ENCODE results near the gene RHOB. TPM values are rescaled to one million over a fixed set of nuclear protein-coding genes. Genes with fewer than 3 reads are reported as not detected.

Gene RHOB
- polyA plus RNA-seq, 6 donors from 2014 or later = 10.3 to 68.9 (median 23.8) TPM

GRCh38 chr2:20446255-20446916, 488 bp upstream of the RHOB start:
- Mint-ChIP-seq H3K27ac (peak overlapping the region; percentile 68 to 96 (median 91)), H3K4me3 (peak overlapping the region; percentile 78 to 95 (median 90)), H3K9me3 (no peaks in the 10 kb centered on the region), H3K4me1 (peaks cover 4 to 12% (median 11%) of the 10 kb centered on the region in 3 donors), H3K36me3 (peaks cover 0 to 6% of the 10 kb centered on the region in 2 donors), H3K27me3 (peaks cover 4 to 9% (median 6%) of the 10 kb centered on the region in 3 donors)
- ATAC-seq (ENCODE audit: low read depth in 2 of 2) = no peak
- no peak for DNase-seq

GRCh38 chr2:20447437-20448245, 767 bp downstream of the RHOB start:
- peaks cover 4 to 9% (median 6%) of the 10 kb centered on the region in 3 donors for H3K27me3 Mint-ChIP-seq
- ATAC-seq (ENCODE audit: low read depth in 2 of 2) = no peak
- DNase-seq = peak; percentile 29

DNA sequence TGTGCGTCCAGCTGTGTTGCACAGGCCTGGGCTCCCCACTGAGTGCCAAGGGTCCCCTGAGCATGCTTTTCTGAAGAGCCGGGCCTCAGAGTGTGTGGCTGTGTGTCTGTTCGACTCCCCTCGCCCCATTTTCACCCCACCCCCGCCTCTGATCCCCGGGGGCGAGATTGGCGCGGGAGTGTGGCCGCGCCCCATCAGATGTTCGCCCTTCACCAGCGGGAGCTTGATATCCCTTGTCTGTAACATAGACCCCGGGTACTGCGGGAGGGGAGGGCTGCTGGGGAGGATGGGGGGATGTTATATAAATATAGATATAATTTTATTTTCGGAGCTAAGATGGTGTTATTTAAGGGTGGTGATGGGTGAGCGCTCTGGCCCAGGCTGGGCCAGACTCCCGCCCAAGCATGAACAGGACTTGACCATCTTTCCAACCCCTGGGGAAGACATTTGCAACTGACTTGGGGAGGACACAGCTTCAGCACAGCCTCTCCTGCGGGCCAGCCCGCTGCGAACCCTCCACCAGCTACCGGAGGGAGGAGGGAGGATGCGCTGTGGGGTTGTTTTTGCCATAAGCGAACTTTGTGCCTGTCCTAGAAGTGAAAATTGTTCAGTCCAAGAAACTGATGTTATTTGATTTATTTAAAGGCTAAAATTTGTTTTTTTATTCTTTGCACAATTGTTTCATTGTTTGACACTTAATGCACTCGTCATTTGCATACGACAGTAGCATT, 1.5 kb downstream of the RHOB start:
- Mint-ChIP-seq H3K9me3 (no peaks in the 10 kb centered on the region), H3K4me3 (peak overlapping the region; percentile 78 to 95 (median 90)), H3K4me1 (peaks cover 4 to 12% (median 11%) of the 10 kb centered on the region in 3 donors), H3K27ac (peak overlapping the region in 3 of 6 donors; percentile 27 to 87 (median 82)), H3K36me3 (peaks cover 0 to 6% of the 10 kb centered on the region in 2 donors), H3K27me3 (peaks cover under 1 to 16% (median 11%) of the 10 kb centered on the region in 3 donors)
- no peak for ATAC-seq (ENCODE audit: low read depth in 2 of 2)
- DNase-seq = no peak

More at GRCh38 chr2:20447437-20448245, 767 bp downstream of the RHOB start:
- Mint-ChIP-seq H3K27ac (peak overlapping the region; percentile 87 to 98 (median 92)), H3K9me3 (no peaks in the 10 kb centered on the region), H3K4me3 (peak overlapping the region; percentile 78 to 95 (median 90)), H3K36me3 (peaks cover 0 to 6% of the 10 kb centered on the region in 2 donors), H3K4me1 (peaks cover 4 to 12% (median 11%) of the 10 kb centered on the region in 3 donors)

DNA sequence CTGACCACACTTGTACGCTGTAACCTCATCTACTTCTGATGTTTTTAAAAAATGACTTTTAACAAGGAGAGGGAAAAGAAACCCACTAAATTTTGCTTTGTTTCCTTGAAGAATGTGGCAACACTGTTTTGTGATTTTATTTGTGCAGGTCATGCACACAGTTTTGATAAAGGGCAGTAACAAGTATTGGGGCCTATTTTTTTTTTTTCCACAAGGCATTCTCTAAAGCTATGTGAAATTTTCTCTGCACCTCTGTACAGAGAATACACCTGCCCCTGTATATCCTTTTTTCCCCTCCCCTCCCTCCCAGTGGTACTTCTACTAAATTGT, 2.1 kb downstream of the RHOB start:
- peaks cover 4 to 12% (median 11%) of the 10 kb centered on the region in 3 donors for H3K4me1 Mint-ChIP-seq
- H3K27ac Mint-ChIP-seq = no peak overlapping the region
- H3K36me3 Mint-ChIP-seq = peaks cover 0 to 6% of the 10 kb centered on the region in 2 donors
- no peaks in the 10 kb centered on the region for H3K9me3 Mint-ChIP-seq
- no peak for DNase-seq
- peak overlapping the region in 5 of 8 donors; percentile 50 to 95 (median 55) for H3K4me3 Mint-ChIP-seq
- peaks cover 0 to 19% (median 12%) of the 10 kb centered on the region in 3 donors for H3K27me3 Mint-ChIP-seq
- no peak for ATAC-seq (ENCODE audit: low read depth in 2 of 2)

GRCh38 chr2:20449501-20450200, 2.8 kb downstream of the RHOB start:
- Mint-ChIP-seq H3K27ac (peak overlapping the region in 2 of 6 donors; percentile 42 to 79), H3K9me3 (no peaks in the 10 kb centered on the region)

GRCh38 chr2:20450201-20450999, 3.5 kb downstream of the RHOB start:
- DNase-seq = no peak
- H3K36me3 Mint-ChIP-seq = peaks cover 0 to 6% of the 10 kb centered on the region in 2 donors
- H3K9me3 Mint-ChIP-seq = no peaks in the 10 kb centered on the region
- no peak for ATAC-seq (ENCODE audit: low read depth in 2 of 2)
- peaks cover 4 to 12% (median 11%) of the 10 kb centered on the region in 3 donors for H3K4me1 Mint-ChIP-seq
- H3K4me3 Mint-ChIP-seq = peak overlapping the region in 2 of 8 donors; percentile 41 to 95
- peaks cover 0 to 19% (median 15%) of the 10 kb centered on the region in 3 donors for H3K27me3 Mint-ChIP-seq
- H3K27ac Mint-ChIP-seq = peak overlapping the region in 1 of 6 donors; percentile 64

More at GRCh38 chr2:20449501-20450200, 2.8 kb downstream of the RHOB start:
- ATAC-seq (ENCODE audit: low read depth in 2 of 2) (no peak), DNase-seq (no peak)
- Mint-ChIP-seq H3K36me3 (peaks cover 0 to 6% of the 10 kb centered on the region in 2 donors), H3K4me1 (peaks cover 4 to 12% (median 11%) of the 10 kb centered on the region in 3 donors), H3K27me3 (peaks cover 0 to 19% (median 12%) of the 10 kb centered on the region in 3 donors), H3K4me3 (peak overlapping the region in 3 of 8 donors; percentile 29 to 95 (median 80))

- Mint-ChIP-seq H3K36me3 (peaks cover 0 to 6% of the 10 kb centered on the region in 2 donors), H3K9me3 (no peaks in the 10 kb centered on the region), H3K4me1 (peaks cover 4 to 12% (median 11%) of the 10 kb centered on the region in 3 donors), H3K4me3 (peak overlapping the region in 1 of 8 donors; percentile 47), H3K27me3 (peaks cover 0 to 16% (median 15%) of the 10 kb centered on the region in 3 donors), H3K27ac (no peak overlapping the region)
- no peak for ATAC-seq (ENCODE audit: low read depth in 2 of 2)
- no peak for DNase-seq
Measured at GRCh38 chr2:20451000-20451290, 4.1 kb downstream of the RHOB start.

- Mint-ChIP-seq H3K4me1 (peaks cover 4 to 8% (median 8%) of the 10 kb centered on the region in 3 donors), H3K27me3 (peaks cover 0 to 16% (median 15%) of the 10 kb centered on the region in 3 donors), H3K9me3 (no peaks in the 10 kb centered on the region), H3K4me3 (peak overlapping the region in 1 of 8 donors; percentile 47), H3K27ac (peak overlapping the region in 1 of 6 donors; percentile 22), H3K36me3 (peaks cover 0 to 6% of the 10 kb centered on the region in 2 donors)
- DNase-seq = no peak
- no peak for ATAC-seq (ENCODE audit: low read depth in 2 of 2)
Measured at GRCh38 chr2:20451341-20451740, 4.5 kb downstream of the RHOB start.

GRCh38 chr2:20451761-20452499, 5.1 kb downstream of the RHOB start:
- Mint-ChIP-seq H3K4me3 (peak overlapping the region in 1 of 8 donors; percentile 47), H3K36me3 (peaks cover 0 to 6% of the 10 kb centered on the region in 2 donors), H3K9me3 (no peaks in the 10 kb centered on the region), H3K27ac (peak overlapping the region in 2 of 6 donors; percentile 72 to 82), H3K4me1 (peaks cover 4 to 8% (median 8%) of the 10 kb centered on the region in 3 donors), H3K27me3 (peaks cover 4 to 16% (median 15%) of the 10 kb centered on the region in 3 donors)
- ATAC-seq (ENCODE audit: low read depth in 2 of 2) (no peak), DNase-seq (no peak)

DNA sequence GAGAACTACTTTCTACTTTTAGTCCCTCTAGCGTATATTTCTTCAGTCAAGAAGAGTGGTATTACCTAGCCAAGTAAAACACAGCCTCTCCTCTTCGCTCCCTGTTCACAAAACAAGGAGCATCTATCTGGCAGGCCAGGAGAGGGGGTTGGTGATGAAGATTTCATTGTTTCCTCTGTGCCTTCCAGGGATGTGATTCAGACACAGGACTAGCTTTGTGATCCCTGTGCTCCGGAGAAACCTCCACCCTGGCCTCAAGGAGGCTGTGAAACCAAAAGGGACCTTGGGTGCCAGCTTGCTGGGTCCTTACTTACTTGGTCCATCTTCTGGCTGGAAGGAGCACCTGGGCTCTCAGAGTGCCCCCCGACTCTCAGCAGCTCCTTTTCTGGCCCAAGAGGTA, 5.7 kb downstream of the RHOB start:
- no peak for ATAC-seq (ENCODE audit: low read depth in 2 of 2)
- H3K9me3 Mint-ChIP-seq = no peaks in the 10 kb centered on the region
- H3K4me3 Mint-ChIP-seq = peak overlapping the region in 1 of 8 donors; percentile 44
- H3K27ac Mint-ChIP-seq = no peak overlapping the region
- H3K4me1 Mint-ChIP-seq = peaks cover 4 to 7% (median 7%) of the 10 kb centered on the region in 3 donors
- no peak for DNase-seq
- peaks cover 0 to 6% of the 10 kb centered on the region in 2 donors for H3K36me3 Mint-ChIP-seq
- H3K27me3 Mint-ChIP-seq = peaks cover 6 to 16% (median 15%) of the 10 kb centered on the region in 3 donors

DNA sequence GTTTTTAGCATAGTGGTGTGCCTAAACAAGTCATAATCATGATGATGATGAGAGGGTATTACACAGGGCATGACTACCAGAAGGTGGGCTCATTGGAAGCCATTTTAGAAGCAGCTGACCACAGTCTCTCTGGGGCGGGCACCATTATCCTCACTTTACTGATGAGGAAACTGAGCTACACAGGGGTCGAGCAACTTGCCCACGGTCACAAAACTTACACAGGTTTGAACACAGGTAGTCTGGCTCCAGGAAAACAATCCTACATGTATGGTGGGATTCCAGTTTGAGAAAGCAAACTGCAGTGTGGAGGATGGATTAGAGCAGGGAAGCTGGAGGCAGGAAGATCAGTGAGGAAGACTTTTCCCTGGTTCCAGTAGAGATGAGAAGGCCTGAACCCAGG, 6.2 kb downstream of the RHOB start:
- Mint-ChIP-seq H3K9me3 (no peaks in the 10 kb centered on the region), H3K4me3 (no peak overlapping the region), H3K4me1 (peaks cover under 1 to 5% (median 2%) of the 10 kb centered on the region in 3 donors), H3K27ac (no peak overlapping the region), H3K36me3 (peaks cover 0 to 6% of the 10 kb centered on the region in 2 donors), H3K27me3 (peaks cover 6 to 16% (median 15%) of the 10 kb centered on the region in 3 donors)
- DNase-seq (no peak), ATAC-seq (ENCODE audit: low read depth in 2 of 2) (no peak)
